MM.1S (cell line): ENCODE results near the gene CFB.

Experiments
- DNase-seq: peaks from one replicate; pipeline ENCODE4 v3.0.0-alpha.2; 2015
- H2AFZ ChIP-seq: fragments of 300-600 bp; sonication (generic); 2 replicates; pipeline ENCODE4 v1.6.0; 2016; ENCODE audit warnings: antibody characterized with exemption, low read length
- H3F3A ChIP-seq: fragments of 300-600 bp; sonication (generic); 2 replicates; pipeline ENCODE4 v1.6.1; 2016; ENCODE audit warnings: mild to moderate bottlenecking, antibody characterized with exemption, low read length, moderate library complexity, mixed read lengths; ENCODE audit not compliant: insufficient read depth
- H3K27ac ChIP-seq: fragments of 300-600 bp; sonication (generic); 2 replicates; pipeline ENCODE4 v1.5.1; 2016; ENCODE audit warnings: mild to moderate bottlenecking, low read length
- H3K27me3 ChIP-seq: fragments of 300-600 bp; sonication (generic); replicated peaks from 2 replicates; pipeline ENCODE4 v1.6.0; 2016; ENCODE audit warnings: low read length; ENCODE audit not compliant: insufficient read depth
- H3K36me3 ChIP-seq: fragments of 300-600 bp; sonication (generic); replicated peaks from 2 replicates; pipeline ENCODE4 v1.6.1; 2016; ENCODE audit warnings: mild to moderate bottlenecking, low read length, mixed read lengths; ENCODE audit not compliant: insufficient read depth
- H3K4me1 ChIP-seq: fragments of 300-600 bp; sonication (generic); 2 replicates; pipeline ENCODE4 v1.6.1; 2016; ENCODE audit warnings: low read length, mixed read lengths
- H3K4me2 ChIP-seq: fragments of 300-600 bp; sonication (generic); 2 replicates; pipeline ENCODE4 v1.6.0; 2016; ENCODE audit warnings: low read depth, low read length
- H3K4me3 ChIP-seq: fragments of 300-600 bp; sonication (generic); 2 replicates; pipeline ENCODE4 v1.5.1; 2016; ENCODE audit warnings: low read length, mixed read lengths
- H3K79me2 ChIP-seq: fragments of 300-600 bp; sonication (generic); 2 replicates; pipeline ENCODE4 v1.6.1; 2016; ENCODE audit warnings: mixed run types, low read length, mixed read lengths
- H3K9ac ChIP-seq: fragments of 300-600 bp; sonication (generic); 2 replicates; pipeline ENCODE4 v1.6.1; 2016; ENCODE audit warnings: low read length, mixed read lengths
- H3K9me2 ChIP-seq: fragments of 300-600 bp; sonication (generic); replicated peaks from 2 replicates; pipeline ENCODE4 v1.6.1; 2016; ENCODE audit warnings: mild to moderate bottlenecking, low read length, mixed read lengths; ENCODE audit not compliant: insufficient read depth
- H3K9me3 ChIP-seq: fragments of 300-600 bp; sonication (generic); replicated peaks from 2 replicates; pipeline ENCODE4 v1.6.1; 2016; ENCODE audit warnings: mild to moderate bottlenecking, low read length, mixed read lengths; ENCODE audit not compliant: insufficient read depth
- H4K20me1 ChIP-seq: fragments of 300-600 bp; sonication (generic); 2 replicates; pipeline ENCODE4 v1.6.1; 2016; ENCODE audit warnings: mild to moderate bottlenecking, low read length, moderate library complexity, mixed read lengths; ENCODE audit not compliant: insufficient read depth
- CTCF ChIP-seq: fragments of 300-600 bp; sonication (generic); IDR thresholded peaks from 2 replicates; pipeline ENCODE4 v1.5.1; 2016; ENCODE audit warnings: antibody characterized with exemption, low read length, mixed read lengths
- EZH2 ChIP-seq: fragments of 300-600 bp; sonication (generic); optimal IDR thresholded peaks from 2 replicates; pipeline ENCODE3; 2017; ENCODE audit warnings: low read depth, mild to moderate bottlenecking, antibody characterized with exemption, low read length, mixed read lengths
- EZH2phosphoT487 ChIP-seq: fragments of 300-600 bp; sonication (generic); IDR thresholded peaks from 2 replicates; pipeline ENCODE4 v1.6.1; 2018; ENCODE audit warnings: antibody characterized with exemption, low read length

CFB gene

GRCh38 chr6:31945507-31946369, at the start of gene CFB:
Gene CFB, plus strand, starts transcription at chr6:31946095. Its CDS starts 127 bp downstream, at chr6:31946222.
- no peak within 1 kb of the TSS for H3K27ac ChIP-seq
- DNase-seq = no peak
- no peaks in the 10 kb centered on the region for H3K9me3 ChIP-seq
- H3K4me1 ChIP-seq = peaks cover 4% of the 10 kb centered on the region; the same call in 1 of the 2 replicates
- H3K27me3 ChIP-seq = peaks cover 35% of the 10 kb centered on the region
- no peaks in the 10 kb centered on the region for H3K36me3 ChIP-seq
- H3K9ac ChIP-seq = no peak within 1 kb of the TSS
- no peak within 1 kb of the TSS for H3K4me2 ChIP-seq
- no peaks in the 10 kb centered on the region for H3K9me2 ChIP-seq
- TF ChIP-seq EZH2 = no peak
- no peak for TF ChIP-seq CTCF
- TF ChIP-seq EZH2phosphoT487 = no peak
- no peak within 1 kb of the TSS for H2AFZ ChIP-seq
- no peaks in the 10 kb centered on the region for H4K20me1 ChIP-seq
- no peaks in the 10 kb centered on the region for H3F3A ChIP-seq
- H3K4me3 ChIP-seq = no peak within 1 kb of the TSS
- no peaks in the 10 kb centered on the region for H3K79me2 ChIP-seq

GRCh38 chr6:31896493-31896855, 49.4 kb upstream of the CFB start:
- peaks cover 22% of the 10 kb centered on the region for H3K79me2 ChIP-seq
- H3F3A ChIP-seq = peaks cover 16% of the 10 kb centered on the region
- TF ChIP-seq EZH2 (no peak), EZH2phosphoT487 (no peak), CTCF (no peak)
- peak overlapping the region; percentile 71 for H3K4me2 ChIP-seq
- H3K9me2 ChIP-seq = no peaks in the 10 kb centered on the region
- H3K27me3 ChIP-seq = no peaks in the 10 kb centered on the region
- H3K36me3 ChIP-seq = no peaks in the 10 kb centered on the region
- peak overlapping the region; percentile 62; the same call in 1 of the 2 replicates for H3K9ac ChIP-seq
- H2AFZ ChIP-seq = peak overlapping the region; percentile 52
- peak overlapping the region; percentile 95 for H3K4me3 ChIP-seq
- H4K20me1 ChIP-seq = no peaks in the 10 kb centered on the region
- H3K9me3 ChIP-seq = no peaks in the 10 kb centered on the region
- H3K27ac ChIP-seq = no peak overlapping the region; the same call in 1 of the 2 replicates
- 0 out of 2 replicates have a peak, but pooled peaks cover 3% of the 10 kb centered on the region for H3K4me1 ChIP-seq
- no peak for DNase-seq

GRCh38 chr6:31896856-31897611, 48.9 kb upstream of the CFB start:
- Histone ChIP-seq H3K9ac (peak overlapping the region; percentile 62), H3K27me3 (no peaks in the 10 kb centered on the region), H4K20me1 (no peaks in the 10 kb centered on the region), H3K27ac (no peak overlapping the region; the same call in 1 of the 2 replicates), H3K9me2 (no peaks in the 10 kb centered on the region), H3K9me3 (no peaks in the 10 kb centered on the region), H3K36me3 (no peaks in the 10 kb centered on the region), H3K4me2 (peak overlapping the region; percentile 71), H3K4me3 (peak overlapping the region; percentile 95), H3F3A (peaks cover 16% of the 10 kb centered on the region), H3K79me2 (peaks cover 22% of the 10 kb centered on the region), H3K4me1 (0 out of 2 replicates have a peak, but pooled peaks cover 3% of the 10 kb centered on the region), H2AFZ (peak overlapping the region; percentile 52)
- no peak for DNase-seq
- TF ChIP-seq EZH2 = no peak
